Subcutaneous adipose tissue (tissue), 4 donors: ENCODE data around the gene DCP1B. TPM values are rescaled to one million over a fixed set of nuclear protein-coding genes. Genes with fewer than 3 reads are reported as not detected.

ENCODE experiments used
- CTCF ChIP-seq: fragments of 450-650 bp; IDR thresholded peaks from one replicate; pipeline ENCODE4 v1.5.1; 2016; ENCODE audit warnings: low read depth, mild to moderate bottlenecking, control low read depth, antibody characterized with exemption, moderate library complexity
- total RNA-seq, 4 donors: library from RNA; depleted of rRNA; stranded (reverse); fragments of >200 nt; gene quantifications; one replicate each; pipeline ENCODE4 v1.1.0, GENCODE V29; 2016

The DCP1B gene
- total RNA-seq, 4 donors from 2014 or later = 12.4 to 13.2 (median 12.9) TPM

GRCh38 chr12:2029851-2030250 lies 25.6 kb upstream of the DCP1B start:
- no peak for TF ChIP-seq CTCF

DNA sequence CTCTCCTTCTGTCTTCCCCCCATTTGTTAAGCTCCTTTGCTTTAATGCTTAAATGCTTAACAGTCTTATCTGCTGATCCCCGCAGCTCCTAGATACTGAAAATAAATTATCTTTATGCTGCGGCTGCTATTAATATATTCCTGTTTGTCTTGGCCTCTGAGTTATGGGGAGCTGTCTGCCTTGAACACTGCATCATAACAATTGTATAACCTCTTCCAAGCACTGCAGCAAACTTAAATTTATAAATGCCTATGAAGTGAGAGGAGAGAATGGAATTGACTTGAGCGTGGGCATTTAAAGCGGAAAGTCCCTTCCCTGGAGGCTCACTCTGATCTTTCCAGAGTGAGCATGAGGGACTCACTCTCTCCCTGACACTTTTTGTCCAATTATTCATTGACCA lies 23.1 kb upstream of the DCP1B start:
- TF ChIP-seq CTCF = no peak

DNA sequence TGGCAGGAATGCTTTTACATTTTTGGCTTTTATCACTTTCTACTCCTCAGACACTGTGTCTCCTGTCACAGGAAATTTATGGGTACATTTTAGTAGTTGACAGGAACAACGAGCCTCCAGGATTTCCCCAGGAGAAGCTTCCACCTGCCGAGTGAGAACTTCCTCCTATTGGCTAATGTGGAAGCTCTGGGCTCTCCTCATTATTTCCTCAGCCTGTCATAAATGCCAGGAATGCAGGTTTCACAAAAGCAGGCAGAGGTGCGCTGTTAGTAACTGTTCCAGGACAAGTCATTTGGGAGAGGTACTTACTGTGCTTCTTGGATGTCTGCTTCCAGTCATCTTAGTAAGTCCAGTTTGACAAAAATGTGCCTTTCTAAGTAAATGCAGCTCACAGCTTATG lies 19.1 kb upstream of the DCP1B start:
- TF ChIP-seq CTCF = no peak

DNA sequence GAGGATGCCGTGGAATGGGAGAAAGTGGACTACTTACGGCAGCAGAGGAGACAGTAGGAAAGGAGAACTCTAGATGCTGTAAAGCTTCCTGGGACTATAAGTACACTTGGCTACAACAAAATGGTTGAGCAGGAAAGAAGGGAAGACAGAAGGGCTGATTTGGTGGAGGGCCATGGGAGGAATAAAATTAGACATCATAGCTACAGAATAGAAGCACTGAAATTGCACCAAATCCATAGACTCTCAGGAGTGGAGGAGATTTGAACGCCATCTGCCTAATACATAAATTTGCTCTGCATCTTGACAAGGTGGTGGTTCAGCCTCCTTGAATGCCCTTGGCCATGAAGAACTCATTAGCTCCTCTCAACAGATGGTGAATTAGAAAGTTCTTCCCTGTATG lies 16.3 kb upstream of the DCP1B start:
- no peak for TF ChIP-seq CTCF

DNA sequence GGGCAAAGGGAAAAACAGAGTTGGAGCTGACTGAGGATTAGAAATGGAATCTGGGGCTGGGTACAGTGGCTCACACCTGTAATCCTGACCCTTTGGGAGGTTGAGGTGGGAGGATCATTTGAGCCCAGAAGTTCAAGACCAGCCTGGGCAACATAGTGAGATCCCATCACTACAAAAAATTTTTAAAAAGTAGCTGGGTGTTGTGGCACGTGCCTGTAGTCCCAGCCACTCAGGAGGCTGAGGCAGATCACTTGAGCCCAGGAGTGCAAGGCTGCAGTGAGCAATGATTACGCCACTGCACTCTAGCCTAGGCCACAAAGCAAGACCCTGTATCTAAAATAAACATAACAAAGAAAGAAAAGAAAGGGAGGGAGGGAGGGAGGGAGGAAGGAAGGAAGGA lies 14.9 kb upstream of the DCP1B start:
- no peak for TF ChIP-seq CTCF

GRCh38 chr12:2018391-2018790 lies 14.1 kb upstream of the DCP1B start:
- TF ChIP-seq CTCF = no peak

DNA sequence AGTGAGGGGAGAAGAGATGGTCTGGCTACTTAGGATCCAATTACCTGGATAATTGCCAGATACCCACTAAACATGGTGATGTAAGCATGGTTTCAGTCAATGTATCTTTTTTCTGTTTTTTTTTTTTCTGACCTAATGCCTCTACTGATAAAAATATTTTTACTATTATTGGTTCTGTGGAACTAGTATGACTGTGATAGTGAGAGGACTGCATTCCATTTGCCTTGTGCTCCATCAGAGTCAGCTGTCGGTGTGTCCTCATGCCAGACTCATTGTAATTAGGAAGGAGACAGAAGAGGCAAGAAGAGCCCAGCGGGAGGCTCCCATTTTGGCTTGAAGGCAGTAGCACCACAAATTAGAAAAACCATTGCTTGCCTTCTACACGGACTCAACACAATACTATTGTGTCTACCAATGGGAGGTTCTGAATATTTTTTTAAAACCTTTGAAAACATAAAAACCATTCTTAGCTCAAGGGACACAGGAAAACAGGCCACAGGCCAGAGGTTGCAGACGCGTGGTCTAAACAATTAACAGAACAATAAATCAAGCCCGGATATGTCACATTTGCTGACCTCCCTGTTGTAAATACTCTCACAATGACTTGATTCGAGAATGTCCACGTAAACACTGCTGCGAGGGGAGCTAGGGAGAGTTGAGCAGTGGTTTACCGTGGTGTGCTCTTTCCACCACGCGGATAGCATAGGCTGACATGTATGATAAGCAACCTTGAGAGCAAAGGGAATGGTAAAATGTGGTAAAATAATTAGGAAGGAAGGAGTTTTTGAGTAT lies 13.5 kb upstream of the DCP1B start:
- TF ChIP-seq CTCF = no peak
